H54 (cell line): ENCODE measurements around the gene ATP2B1.
"Not testable (repeated sequence)": the region's sequence is repeated elsewhere in the genome, so short reads cannot be mapped to it uniquely, and the experiment has no call there.

Source experiments
- DNase-seq: peaks from one replicate; pipeline ENCODE4 v3.0.0; 2011; ENCODE audit warnings: low spot score, mixed read lengths; ENCODE audit not compliant: insufficient read length
- FAIRE-seq: peaks from 3 replicates; lab custom pipeline; 2011; peaks lifted over from hg19 to GRCh38; lab: Jason Lieb, UNC
- POLR2A ChIP-seq: IDR thresholded peaks from 2 replicates; pipeline ENCODE4 v1.6.1; 2011; ENCODE audit warnings: low read depth, mild to moderate bottlenecking, low read length

The ATP2B1 gene

GRCh38 chr12:89707703-89708564 is 704 bp downstream of the ATP2B1 start:
- no peak for TF ChIP-seq POLR2A
- DNase-seq, result no peak
- FAIRE-seq, result no peak

- DNase-seq, result no peak
- TF ChIP-seq POLR2A, result no peak
- FAIRE-seq, result peak; percentile 78
Observed at GRCh38 chr12:89706986-89707702, 1.5 kb downstream of the ATP2B1 start.

DNA sequence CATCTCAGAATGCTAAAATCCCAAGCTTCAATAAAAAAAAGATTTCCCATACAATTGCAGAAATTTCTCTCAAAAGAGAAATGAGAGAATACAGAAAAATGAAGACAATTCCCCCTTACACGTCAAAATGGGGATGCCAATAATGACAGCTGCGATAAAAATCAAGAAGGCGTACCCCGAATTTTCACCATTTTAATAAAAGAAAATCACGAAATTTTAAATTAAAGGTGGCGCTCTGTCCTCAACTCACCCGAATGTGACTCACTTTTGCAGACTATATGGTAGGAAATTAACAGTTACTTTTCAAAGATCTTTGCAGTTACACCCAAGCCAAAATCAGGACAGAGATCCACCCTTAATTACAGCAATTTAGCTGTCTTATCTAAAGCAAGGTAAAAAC is 2.1 kb downstream of the ATP2B1 start:
- no peak for DNase-seq
- no peak for FAIRE-seq

DNA sequence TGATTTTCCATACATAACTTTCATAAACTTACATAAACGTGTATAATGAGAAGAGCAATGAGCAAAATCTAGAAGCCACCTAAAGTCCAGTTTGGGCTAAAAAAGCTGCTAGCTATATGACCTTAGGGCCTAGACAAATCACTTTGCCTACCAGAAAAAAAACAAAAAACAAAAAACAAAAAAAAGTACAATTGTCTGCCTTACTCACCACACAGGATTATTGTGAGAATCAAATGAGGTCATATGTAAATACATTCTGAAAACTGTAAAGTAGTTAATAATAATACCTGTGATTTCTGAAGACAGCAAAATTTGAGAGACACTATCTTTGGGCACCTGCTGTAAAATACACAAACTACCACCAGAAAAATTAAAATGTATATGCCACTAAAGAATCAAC is 4.2 kb downstream of the ATP2B1 start:
- TF ChIP-seq POLR2A, result no peak
- FAIRE-seq, result no peak
- no peak for DNase-seq

More for the DNA sequence above, 2.1 kb downstream of the ATP2B1 start:
- no peak for TF ChIP-seq POLR2A

DNA sequence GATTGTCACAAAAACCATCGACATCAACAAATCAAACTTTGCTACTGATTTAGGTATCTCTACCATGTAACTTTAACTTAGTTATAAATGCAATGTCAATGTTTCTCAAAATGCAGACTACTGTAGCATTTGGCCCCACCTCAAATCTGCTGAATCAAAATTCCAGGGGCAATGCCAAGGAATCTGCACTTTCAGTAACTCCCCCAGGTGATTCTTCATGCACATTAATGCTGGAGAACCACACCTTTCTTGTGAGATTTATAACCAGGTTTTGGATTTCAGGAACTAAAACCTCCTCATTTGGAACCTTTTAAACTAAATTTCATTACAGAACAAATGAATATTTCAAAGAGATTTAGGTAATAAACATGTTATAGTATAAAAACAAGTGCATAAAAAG is 4.9 kb downstream of the ATP2B1 start:
- no peak for DNase-seq
- TF ChIP-seq POLR2A, result no peak
- peak; percentile 60 for FAIRE-seq

GRCh38 chr12:89702503-89702902 is 6.1 kb downstream of the ATP2B1 start:
- TF ChIP-seq POLR2A, result no peak
- FAIRE-seq (no peak), DNase-seq (no peak)

GRCh38 chr12:89701606-89702206 is 6.9 kb downstream of the ATP2B1 start:
- FAIRE-seq, result peak; percentile 33
- no peak for TF ChIP-seq POLR2A

DNA sequence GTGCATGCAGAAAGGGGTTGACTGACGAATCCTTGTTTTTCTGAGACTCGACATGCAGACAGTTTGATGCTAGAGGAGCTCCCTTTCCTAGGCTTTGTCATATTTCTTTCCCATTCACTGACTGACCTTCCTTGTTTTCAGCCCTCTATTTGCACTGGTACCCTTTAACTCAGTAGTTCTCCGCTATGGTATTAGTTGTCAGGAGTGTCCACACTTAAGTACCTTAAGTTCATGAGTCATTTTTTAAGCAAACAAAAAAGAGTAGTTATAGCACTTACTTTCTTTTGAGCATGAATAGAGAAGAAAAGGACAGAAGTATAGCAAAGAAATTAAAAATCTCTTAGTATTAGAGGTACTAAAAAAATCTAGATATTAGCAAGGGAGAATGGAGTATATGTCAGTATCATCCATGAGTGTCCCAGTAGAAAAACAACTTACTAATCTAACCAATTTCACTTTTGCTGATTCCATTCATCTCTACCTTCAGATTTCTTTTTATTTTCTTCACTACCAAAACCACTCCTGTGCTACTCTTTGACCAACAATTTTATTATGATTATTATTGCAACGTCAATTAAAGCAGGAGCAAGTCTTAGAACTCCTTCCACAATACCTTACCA is 8.3 kb downstream of the ATP2B1 start:
- FAIRE-seq (peak; percentile 73), DNase-seq (no peak)

More at GRCh38 chr12:89701606-89702206, 6.9 kb downstream of the ATP2B1 start:
- no peak for DNase-seq

DNA sequence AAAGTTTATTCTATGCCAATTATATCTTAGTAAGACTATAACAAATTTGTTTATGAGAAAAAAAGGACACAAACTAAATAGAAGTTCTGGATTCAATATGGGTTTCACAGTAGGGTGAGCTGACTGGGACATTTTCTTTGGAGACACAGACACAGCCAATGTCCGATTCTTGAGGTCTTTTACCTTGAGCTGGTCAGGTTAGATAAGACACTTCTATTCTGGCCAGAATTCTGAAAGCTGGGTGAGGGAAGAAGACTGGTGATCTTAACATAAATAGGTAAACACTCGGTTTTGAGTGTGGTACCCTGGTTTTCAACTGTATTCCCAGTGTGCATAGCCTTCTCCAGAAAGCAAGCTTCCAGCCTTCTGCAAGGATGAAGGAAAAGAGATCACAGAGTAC is 10.0 kb downstream of the ATP2B1 start:
- FAIRE-seq (peak; percentile 50), DNase-seq (no peak)
- no peak for TF ChIP-seq POLR2A

More for the DNA sequence above, 8.3 kb downstream of the ATP2B1 start:
- no peak for TF ChIP-seq POLR2A

GRCh38 chr12:89697728-89698127 is 10.9 kb downstream of the ATP2B1 start:
- not testable (repeated sequence) for FAIRE-seq, DNase-seq

GRCh38 chr12:89697296-89697695 is 11.3 kb downstream of the ATP2B1 start:
- DNase-seq (no peak), FAIRE-seq (no peak)
- no peak for TF ChIP-seq POLR2A

DNA sequence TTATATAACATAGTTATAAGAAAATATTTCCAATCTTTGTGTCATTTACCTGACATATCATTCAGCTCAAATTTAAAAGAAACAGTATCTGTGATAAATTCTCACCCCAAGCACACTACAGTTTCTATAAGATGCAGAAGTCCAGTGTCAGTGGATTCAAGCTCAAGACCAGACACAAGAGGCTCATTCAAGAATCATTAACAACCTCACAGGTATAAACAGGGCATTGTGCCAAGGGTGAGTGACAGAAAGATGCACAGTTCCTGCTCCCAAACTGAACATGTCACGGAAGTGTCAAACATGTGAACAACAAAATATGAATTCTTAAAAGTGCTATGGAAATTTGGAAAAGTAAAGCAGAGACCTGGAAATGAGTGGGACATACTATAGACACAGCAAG is 12.8 kb downstream of the ATP2B1 start:
- peak; percentile 23 for FAIRE-seq

DNA sequence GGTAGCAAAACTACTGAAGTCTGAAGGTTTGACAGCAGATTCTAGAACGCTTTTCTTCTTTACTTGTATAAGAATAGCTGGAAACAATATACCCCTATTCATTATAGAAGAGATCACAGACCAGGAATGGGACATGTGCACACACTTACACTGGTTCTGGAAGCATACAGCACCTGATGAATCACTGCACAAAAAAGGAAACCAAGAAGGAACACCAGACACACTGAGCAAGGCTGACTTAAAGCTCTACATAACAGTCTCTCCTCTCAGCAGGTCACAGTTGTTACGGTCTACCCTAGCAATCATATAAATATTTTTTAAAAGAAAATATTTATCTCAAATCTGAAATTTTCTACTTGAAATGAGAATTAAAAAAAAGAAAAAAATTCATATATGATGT is 13.5 kb downstream of the ATP2B1 start:
- TF ChIP-seq POLR2A, result no peak
- peak; percentile 65 for FAIRE-seq
- no peak for DNase-seq

More for the DNA sequence above, 12.8 kb downstream of the ATP2B1 start:
- no peak for DNase-seq
- TF ChIP-seq POLR2A, result no peak

GRCh38 chr12:89694542-89694941 is 14.1 kb downstream of the ATP2B1 start:
- FAIRE-seq (no peak), DNase-seq (no peak)
- TF ChIP-seq POLR2A, result no peak
